Neuronal stem cell (in vitro differentiated cells): ENCODE results near the gene ANGPTL3. TPM values are rescaled to one million over a fixed set of nuclear protein-coding genes. Genes with fewer than 3 reads are reported as not detected.
"Not testable (repeated sequence)": the region's sequence is repeated elsewhere in the genome, so short reads cannot be mapped to it uniquely, and the experiment has no call there.

Source experiments
- DNase-seq: peaks from one replicate; pipeline ENCODE4 v3.0.0-alpha.2; 2013; ENCODE audit warnings: low spot score
- H2AFZ ChIP-seq: one replicate; pipeline ENCODE4 v1.6.1; 2013; ENCODE audit warnings: mild to moderate bottlenecking, low read length, inconsistent platforms
- H2AK5ac ChIP-seq: 2 replicates; pipeline ENCODE4 v1.6.1; 2013; ENCODE audit warnings: low read depth, mild to moderate bottlenecking, inconsistent platforms, low read length, moderate library complexity, mixed read lengths
- H2BK120ac ChIP-seq: 2 replicates; pipeline ENCODE4 v1.6.1; 2013; ENCODE audit warnings: low read depth, mild to moderate bottlenecking, inconsistent platforms, low read length, moderate library complexity, mixed read lengths
- H2BK12ac ChIP-seq: one replicate; pipeline ENCODE4 v1.6.1; 2013; ENCODE audit warnings: low read length, inconsistent platforms
- H2BK15ac ChIP-seq: 2 replicates; pipeline ENCODE4 v1.6.1; 2013; ENCODE audit warnings: mild to moderate bottlenecking, low read length, inconsistent platforms, mixed read lengths
- H2BK5ac ChIP-seq: one replicate; pipeline ENCODE4 v1.6.1; 2013; ENCODE audit warnings: inconsistent platforms, mild to moderate bottlenecking, low read length, moderate library complexity
- H3K14ac ChIP-seq: one replicate; pipeline ENCODE4 v1.6.1; 2013; ENCODE audit warnings: low read length, inconsistent platforms
- H3K18ac ChIP-seq: 2 replicates; pipeline ENCODE4 v1.6.1; 2013; ENCODE audit warnings: low read length, inconsistent platforms
- H3K23ac ChIP-seq: 2 replicates; pipeline ENCODE4 v1.6.1; 2013; ENCODE audit warnings: low read depth, mild to moderate bottlenecking, mixed read lengths, low read length, inconsistent platforms; ENCODE audit not compliant: poor library complexity
- H3K27ac ChIP-seq: replicated peaks from 3 replicates; pipeline ENCODE4 v1.5.1; 2013; ENCODE audit warnings: low read length, inconsistent platforms
- H3K27me3 ChIP-seq, 3 experiments: 2 replicates each; pipeline ENCODE4 v1.6.1; 2013; ENCODE audit warnings: low read length in 3 of 3, mild to moderate bottlenecking in 2 of 3, inconsistent platforms in 1 of 3, low read depth in 1 of 3, mixed read lengths in 1 of 3, moderate library complexity in 1 of 3; ENCODE audit not compliant: control insufficient read depth in 3 of 3, insufficient read depth in 3 of 3
- H3K36me3 ChIP-seq, 2 donors: replicated peaks in 1 of 2; 2 replicates each; pipeline ENCODE4 v1.6.1; 2013; ENCODE audit warnings: low read length in 2 of 2; ENCODE audit not compliant: control insufficient read depth in 2 of 2, insufficient read depth in 2 of 2
- H3K4ac ChIP-seq: 2 replicates; pipeline ENCODE4 v1.6.1; 2013; ENCODE audit warnings: inconsistent platforms, mild to moderate bottlenecking, low read length, moderate library complexity
- H3K4me1 ChIP-seq, 2 donors: 1 replicate in 1 of 2; 2 replicates in 1 of 2; pipeline ENCODE4 v1.6.1; 2013; ENCODE audit warnings: low read length in 2 of 2, low read depth in 1 of 2; ENCODE audit not compliant: control insufficient read depth in 2 of 2, insufficient read depth in 1 of 2
- H3K4me2 ChIP-seq: one replicate; pipeline ENCODE4 v1.6.1; 2013; ENCODE audit warnings: mild to moderate bottlenecking, low read length, inconsistent platforms; ENCODE audit not compliant: insufficient read depth, poor library complexity, severe bottlenecking
- H3K4me3 ChIP-seq, 2 donors: 2 replicates each; pipeline ENCODE4 v1.5.1; 2013; ENCODE audit warnings: low read length in 2 of 2, mild to moderate bottlenecking in 2 of 2, inconsistent platforms in 1 of 2, moderate library complexity in 1 of 2
- H3K79me1 ChIP-seq: one replicate; pipeline ENCODE4 v1.6.1; 2013; ENCODE audit warnings: low read depth, mild to moderate bottlenecking, inconsistent platforms, low read length, moderate library complexity
- H3K9ac ChIP-seq: one replicate; pipeline ENCODE4 v1.6.1; 2013; ENCODE audit warnings: mild to moderate bottlenecking, low read depth, low read length, inconsistent platforms; ENCODE audit not compliant: poor library complexity
- H3K9me3 ChIP-seq, 2 donors: replicated peaks in 1 of 2; 2 replicates each; pipeline versions ENCODE3 to v1.6.1; 2013; ENCODE audit warnings: low read length in 2 of 2, mild to moderate bottlenecking in 2 of 2, inconsistent platforms in 1 of 2, low read depth in 1 of 2, mixed read lengths in 1 of 2, moderate library complexity in 1 of 2; ENCODE audit not compliant: control insufficient read depth in 2 of 2, insufficient read depth in 1 of 2
- H4K8ac ChIP-seq: one replicate; pipeline ENCODE4 v1.6.1; 2013; ENCODE audit warnings: low read depth, mild to moderate bottlenecking, inconsistent platforms, low read length, moderate library complexity
- H4K91ac ChIP-seq: one replicate; pipeline ENCODE4 v1.6.1; 2013; ENCODE audit warnings: low read length, low read depth, mild to moderate bottlenecking, inconsistent platforms; ENCODE audit not compliant: poor library complexity
- WGBS, 2 donors: extraction: QIAGEN DNeasy Blood & Tissue Kit; methylation state at CpG; one replicate each; pipeline ENCODE4 v1.1.7; 2013; ENCODE audit warnings: missing lambda C conversion rate in 2 of 2, mixed read lengths in 1 of 2; ENCODE audit not compliant: insufficient read length in 2 of 2, insufficient replicate concordance in 1 of 2; ENCODE audit errors: extremely low coverage in 2 of 2; 5-methylcytosine and 5-hydroxymethylcytosine counted together
- polyA plus RNA-seq, 2 experiments: library from polyadenylated mRNA; stranded (reverse); fragments of 200-250 nt; gene quantifications; one replicate each; pipeline ENCODE4 v1.2.3, GENCODE V29; 2013

The ANGPTL3 gene
- not detected for polyA plus RNA-seq (2013, experiment 1 of 2)
- polyA plus RNA-seq (2013, experiment 2 of 2), result not detected

DNA sequence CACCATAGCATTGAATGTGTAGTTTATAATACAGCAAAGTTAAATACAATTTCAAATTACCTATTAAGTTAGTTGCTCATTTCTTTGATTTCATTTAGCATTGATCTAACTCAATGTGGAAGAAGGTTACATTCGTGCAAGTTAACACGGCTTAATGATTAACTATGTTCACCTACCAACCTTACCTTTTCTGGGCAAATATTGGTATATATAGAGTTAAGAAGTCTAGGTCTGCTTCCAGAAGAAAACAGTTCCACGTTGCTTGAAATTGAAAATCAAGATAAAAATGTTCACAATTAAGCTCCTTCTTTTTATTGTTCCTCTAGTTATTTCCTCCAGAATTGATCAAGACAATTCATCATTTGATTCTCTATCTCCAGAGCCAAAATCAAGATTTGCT is at the start of gene ANGPTL3:
ANGPTL3 (plus strand) TSS at position 240 of the 400 bp plus-strand sequence; CDS start at position 287, 47 bp downstream.
- peaks cover 0 to 34% of the 10 kb centered on the region in 2 donors for H3K36me3 ChIP-seq
- no peak within 1 kb of the TSS for H3K4me2 ChIP-seq
- no peak within 1 kb of the TSS for H4K8ac ChIP-seq
- H3K4me3 ChIP-seq, result no peak within 1 kb of the TSS
- no peak within 1 kb of the TSS for H2BK120ac ChIP-seq
- H3K4me1 ChIP-seq, result no peaks in the 10 kb centered on the region
- no peak within 1 kb of the TSS for H3K27ac ChIP-seq
- H2AK5ac ChIP-seq, result no peak within 1 kb of the TSS
- no peak within 1 kb of the TSS for H2BK5ac ChIP-seq
- H2BK12ac ChIP-seq, result no peak within 1 kb of the TSS
- H4K91ac ChIP-seq, result no peak within 1 kb of the TSS
- no peak within 1 kb of the TSS for H2BK15ac ChIP-seq
- H3K14ac ChIP-seq, result no peak within 1 kb of the TSS
- no peak within 1 kb of the TSS for H3K9ac ChIP-seq
- H3K9me3 ChIP-seq, result no peaks in the 10 kb centered on the region
- no peak within 1 kb of the TSS for H2AFZ ChIP-seq
- H3K27me3 ChIP-seq, result no peaks in the 10 kb centered on the region
- no peaks in the 10 kb centered on the region for H3K79me1 ChIP-seq
- no CpG with 5 or more reads among the region's 3 CpGs for WGBS, 2 donors
- H3K18ac ChIP-seq, result no peak within 1 kb of the TSS
- no peak for DNase-seq
- no peak within 1 kb of the TSS for H3K23ac ChIP-seq
- H3K4ac ChIP-seq, result no peak within 1 kb of the TSS

- H2BK12ac ChIP-seq, result no peak overlapping the region
- WGBS, 2 donors, result no CpG with 5 or more reads among the region's 2 CpGs
Measured at GRCh38 chr1:62561306-62561705, 36.0 kb upstream of the ANGPTL3 start.

DNA sequence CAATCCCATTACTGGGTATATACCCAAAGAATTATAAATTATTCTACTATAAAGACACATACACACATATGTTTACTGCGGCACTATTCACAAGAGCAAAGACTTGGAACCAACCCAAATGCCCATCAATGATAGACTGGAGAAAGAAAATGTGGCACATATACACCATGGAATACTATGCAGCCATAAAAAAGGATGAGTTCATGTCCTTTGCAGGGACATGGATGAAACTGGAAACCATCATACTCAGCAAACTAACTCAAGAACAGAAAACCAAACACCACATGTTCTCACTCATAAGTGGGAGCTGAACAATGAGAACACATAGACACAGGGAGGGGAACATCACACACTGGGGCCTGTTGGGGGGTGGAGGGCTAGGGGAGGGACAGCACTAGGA is 30.1 kb upstream of the ANGPTL3 start:
- H3K79me1 ChIP-seq, DNase-seq, H3K18ac ChIP-seq, H2BK120ac ChIP-seq, H3K27me3 ChIP-seq, H3K27ac ChIP-seq, H3K4ac ChIP-seq, H2AK5ac ChIP-seq, H3K4me1 ChIP-seq, H3K4me3 ChIP-seq, H3K23ac ChIP-seq, H4K8ac ChIP-seq, H3K14ac ChIP-seq, H2BK15ac ChIP-seq, H2BK5ac ChIP-seq, H4K91ac ChIP-seq, H2BK12ac ChIP-seq, H3K4me2 ChIP-seq, H2AFZ ChIP-seq, H3K9me3 ChIP-seq, H3K9ac ChIP-seq: not testable (repeated sequence)
- WGBS, 2 donors, result no CpG with 5 or more reads among the region's 1 CpG
- H3K36me3 ChIP-seq, result peaks cover 0 to 21% of the 10 kb centered on the region in 2 donors

More at GRCh38 chr1:62561306-62561705, 36.0 kb upstream of the ANGPTL3 start:
- no peak overlapping the region for H2AFZ ChIP-seq
- H3K14ac ChIP-seq, result no peak overlapping the region
- H2BK120ac ChIP-seq, result no peak overlapping the region
- H3K27me3 ChIP-seq, result peaks cover 0 to 4% (median 0%) of the 10 kb centered on the region in 3 experiments
- H3K4me2 ChIP-seq, result no peak overlapping the region
- H3K9me3 ChIP-seq, result no peaks in the 10 kb centered on the region
- no peak overlapping the region for H2BK15ac ChIP-seq
- H2BK5ac ChIP-seq, result no peak overlapping the region
- H3K23ac ChIP-seq, result no peak overlapping the region
- H3K79me1 ChIP-seq, result peaks cover 1% of the 10 kb centered on the region
- no peak overlapping the region for H3K9ac ChIP-seq
- H3K4ac ChIP-seq, result no peak overlapping the region
- H3K4me3 ChIP-seq, result no peak overlapping the region
- H2AK5ac ChIP-seq, result no peak overlapping the region
- H3K27ac ChIP-seq, result no peak overlapping the region
- H3K4me1 ChIP-seq, result no peaks in the 10 kb centered on the region
- H3K36me3 ChIP-seq, result peaks cover 2 to 61% of the 10 kb centered on the region in 2 donors
- no peak for DNase-seq
- H4K91ac ChIP-seq, result no peak overlapping the region
- H3K18ac ChIP-seq, result no peak overlapping the region
- no peak overlapping the region for H4K8ac ChIP-seq

DNA sequence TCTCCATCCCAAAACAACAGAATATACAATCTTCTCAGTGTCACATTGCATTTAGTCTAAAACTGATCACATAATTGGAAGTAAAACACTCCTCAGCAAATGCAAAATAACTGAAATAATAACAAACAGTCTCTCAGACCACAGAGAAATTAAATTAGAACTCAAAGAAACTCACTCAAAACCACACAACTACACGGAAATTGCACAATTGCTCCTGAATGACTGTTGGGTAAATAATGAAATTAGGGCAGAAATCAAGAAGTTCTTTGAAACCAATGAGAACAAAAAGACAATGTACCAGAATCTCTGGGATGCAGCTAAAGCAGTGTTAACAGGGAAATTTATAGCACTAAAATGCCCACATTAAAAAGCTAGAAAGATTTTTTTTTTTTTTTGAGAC is 29.4 kb upstream of the ANGPTL3 start:
- H3K9ac ChIP-seq, H2AFZ ChIP-seq, H2BK12ac ChIP-seq, H4K8ac ChIP-seq, H3K79me1 ChIP-seq, H2BK15ac ChIP-seq, H3K27ac ChIP-seq, DNase-seq, H3K18ac ChIP-seq, H3K23ac ChIP-seq, H3K4ac ChIP-seq, H4K91ac ChIP-seq, H3K4me2 ChIP-seq, H2AK5ac ChIP-seq, H3K4me1 ChIP-seq, H3K4me3 ChIP-seq, H3K27me3 ChIP-seq, H2BK120ac ChIP-seq, H2BK5ac ChIP-seq, H3K14ac ChIP-seq: not testable (repeated sequence)
- H3K36me3 ChIP-seq, result peaks cover 0 to 22% of the 10 kb centered on the region in 2 donors
- peaks cover 2 to 13% of the 10 kb centered on the region in 2 donors for H3K9me3 ChIP-seq
- WGBS, 2 donors, result no CpG with 5 or more reads among the region's 1 CpG
